ENCODE data around the gene ERBB4.

DNA sequence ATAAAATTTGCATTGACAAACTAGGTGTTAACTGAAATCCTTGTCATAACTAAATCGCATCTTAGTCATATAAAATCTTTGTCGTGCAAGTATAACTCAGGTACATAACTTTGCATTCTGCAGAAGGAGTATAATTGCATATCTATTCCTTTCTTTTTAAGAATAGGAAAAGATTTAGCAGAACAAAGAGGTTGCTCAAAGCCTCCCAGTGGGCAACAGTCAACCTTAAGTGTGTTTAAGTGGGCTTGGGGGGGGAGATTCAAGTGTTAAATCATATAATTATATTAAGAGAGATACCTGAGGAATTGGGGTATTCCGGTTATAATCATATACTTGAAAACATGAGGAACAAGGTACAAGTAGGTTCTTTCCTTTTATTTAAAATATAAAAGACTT lies 1068.9 kb downstream of the ERBB4 start:
- TF ChIP-seq, protein P1, sequence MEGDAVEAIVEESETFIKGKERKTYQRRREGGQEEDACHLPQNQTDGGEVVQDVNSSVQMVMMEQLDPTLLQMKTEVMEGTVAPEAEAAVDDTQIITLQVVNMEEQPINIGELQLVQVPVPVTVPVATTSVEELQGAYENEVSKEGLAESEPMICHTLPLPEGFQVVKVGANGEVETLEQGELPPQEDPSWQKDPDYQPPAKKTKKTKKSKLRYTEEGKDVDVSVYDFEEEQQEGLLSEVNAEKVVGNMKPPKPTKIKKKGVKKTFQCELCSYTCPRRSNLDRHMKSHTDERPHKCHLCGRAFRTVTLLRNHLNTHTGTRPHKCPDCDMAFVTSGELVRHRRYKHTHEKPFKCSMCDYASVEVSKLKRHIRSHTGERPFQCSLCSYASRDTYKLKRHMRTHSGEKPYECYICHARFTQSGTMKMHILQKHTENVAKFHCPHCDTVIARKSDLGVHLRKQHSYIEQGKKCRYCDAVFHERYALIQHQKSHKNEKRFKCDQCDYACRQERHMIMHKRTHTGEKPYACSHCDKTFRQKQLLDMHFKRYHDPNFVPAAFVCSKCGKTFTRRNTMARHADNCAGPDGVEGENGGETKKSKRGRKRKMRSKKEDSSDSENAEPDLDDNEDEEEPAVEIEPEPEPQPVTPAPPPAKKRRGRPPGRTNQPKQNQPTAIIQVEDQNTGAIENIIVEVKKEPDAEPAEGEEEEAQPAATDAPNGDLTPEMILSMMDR (IDR thresholded peaks at IDR 0.05), result no peak
- no peak for TF ChIP-seq POLR2A (IDR thresholded peaks at IDR 0.05)

All from lower leg skin (tissue), 3 donors.